ENCODE data around the gene LIPJ.
A peak's percentile ranks its signal among the peaks of the same experiment; 100 is the strongest.

LIPJ gene

GRCh38 chr10:88551246-88551645, 35.3 kb upstream of the LIPJ start:
- Histone ChIP-seq H3K79me2 (ENCODE audit: control insufficient read depth, low read length) (no peaks in the 10 kb centered on the region), H3K27me3 (ENCODE audit: control insufficient read depth, low read length) (no peaks in the 10 kb centered on the region), H3K4me2 (ENCODE audit: low read length) (no peak overlapping the region), H3K9me3 (ENCODE audit: control insufficient read depth, insufficient read depth, low read length) (no peaks in the 10 kb centered on the region), H4K20me1 (ENCODE audit: control insufficient read depth, insufficient read depth, low read depth, low read length) (no peaks in the 10 kb centered on the region), H3K27ac (ENCODE audit: low read depth, low read length) (no peak overlapping the region), H3K4me1 (ENCODE audit: control insufficient read depth, low read length) (no peaks in the 10 kb centered on the region), H3K36me3 (ENCODE audit: control insufficient read depth, low read length) (no peaks in the 10 kb centered on the region), H3K4me3 (ENCODE audit: low read length) (no peak overlapping the region), H3K9me2 (replicated peaks; ENCODE audit: control insufficient read depth, low read length) (no peaks in the 10 kb centered on the region), H3F3A (ENCODE audit: control insufficient read depth, insufficient read depth) (no peaks in the 10 kb centered on the region)
- TF ChIP-seq, protein P1, sequence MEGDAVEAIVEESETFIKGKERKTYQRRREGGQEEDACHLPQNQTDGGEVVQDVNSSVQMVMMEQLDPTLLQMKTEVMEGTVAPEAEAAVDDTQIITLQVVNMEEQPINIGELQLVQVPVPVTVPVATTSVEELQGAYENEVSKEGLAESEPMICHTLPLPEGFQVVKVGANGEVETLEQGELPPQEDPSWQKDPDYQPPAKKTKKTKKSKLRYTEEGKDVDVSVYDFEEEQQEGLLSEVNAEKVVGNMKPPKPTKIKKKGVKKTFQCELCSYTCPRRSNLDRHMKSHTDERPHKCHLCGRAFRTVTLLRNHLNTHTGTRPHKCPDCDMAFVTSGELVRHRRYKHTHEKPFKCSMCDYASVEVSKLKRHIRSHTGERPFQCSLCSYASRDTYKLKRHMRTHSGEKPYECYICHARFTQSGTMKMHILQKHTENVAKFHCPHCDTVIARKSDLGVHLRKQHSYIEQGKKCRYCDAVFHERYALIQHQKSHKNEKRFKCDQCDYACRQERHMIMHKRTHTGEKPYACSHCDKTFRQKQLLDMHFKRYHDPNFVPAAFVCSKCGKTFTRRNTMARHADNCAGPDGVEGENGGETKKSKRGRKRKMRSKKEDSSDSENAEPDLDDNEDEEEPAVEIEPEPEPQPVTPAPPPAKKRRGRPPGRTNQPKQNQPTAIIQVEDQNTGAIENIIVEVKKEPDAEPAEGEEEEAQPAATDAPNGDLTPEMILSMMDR (IDR thresholded peaks at IDR 0.05; ENCODE audit: low read depth, low read length, poor library complexity, severe bottlenecking): no peak
- no peak for TF ChIP-seq EZH2phosphoT487 (IDR thresholded peaks at IDR 0.05; ENCODE audit: borderline replicate concordance, low read length)

- Histone ChIP-seq H3K79me2 (ENCODE audit: control insufficient read depth, low read length) (no peaks in the 10 kb centered on the region), H3K4me3 (ENCODE audit: low read length) (no peak overlapping the region), H3K9me3 (ENCODE audit: control insufficient read depth, insufficient read depth, low read length) (no peaks in the 10 kb centered on the region), H3K4me1 (ENCODE audit: control insufficient read depth, low read length) (no peaks in the 10 kb centered on the region), H3K36me3 (ENCODE audit: control insufficient read depth, low read length) (no peaks in the 10 kb centered on the region), H3K27me3 (ENCODE audit: control insufficient read depth, low read length) (no peaks in the 10 kb centered on the region), H3K27ac (ENCODE audit: low read depth, low read length) (no peak overlapping the region), H3F3A (ENCODE audit: control insufficient read depth, insufficient read depth) (no peaks in the 10 kb centered on the region), H4K20me1 (ENCODE audit: control insufficient read depth, insufficient read depth, low read depth, low read length) (no peaks in the 10 kb centered on the region), H3K4me2 (ENCODE audit: low read length) (no peak overlapping the region), H3K9me2 (replicated peaks; ENCODE audit: control insufficient read depth, low read length) (no peaks in the 10 kb centered on the region)
- TF ChIP-seq, protein P1 (IDR thresholded peaks at IDR 0.05; ENCODE audit: low read depth, low read length, poor library complexity, severe bottlenecking): peak; percentile 77
- no peak for TF ChIP-seq EZH2phosphoT487 (IDR thresholded peaks at IDR 0.05; ENCODE audit: borderline replicate concordance, low read length)
These were observed 33.3 kb upstream of the LIPJ start for GRCh38 chr10:88553116-88553752.

DNA sequence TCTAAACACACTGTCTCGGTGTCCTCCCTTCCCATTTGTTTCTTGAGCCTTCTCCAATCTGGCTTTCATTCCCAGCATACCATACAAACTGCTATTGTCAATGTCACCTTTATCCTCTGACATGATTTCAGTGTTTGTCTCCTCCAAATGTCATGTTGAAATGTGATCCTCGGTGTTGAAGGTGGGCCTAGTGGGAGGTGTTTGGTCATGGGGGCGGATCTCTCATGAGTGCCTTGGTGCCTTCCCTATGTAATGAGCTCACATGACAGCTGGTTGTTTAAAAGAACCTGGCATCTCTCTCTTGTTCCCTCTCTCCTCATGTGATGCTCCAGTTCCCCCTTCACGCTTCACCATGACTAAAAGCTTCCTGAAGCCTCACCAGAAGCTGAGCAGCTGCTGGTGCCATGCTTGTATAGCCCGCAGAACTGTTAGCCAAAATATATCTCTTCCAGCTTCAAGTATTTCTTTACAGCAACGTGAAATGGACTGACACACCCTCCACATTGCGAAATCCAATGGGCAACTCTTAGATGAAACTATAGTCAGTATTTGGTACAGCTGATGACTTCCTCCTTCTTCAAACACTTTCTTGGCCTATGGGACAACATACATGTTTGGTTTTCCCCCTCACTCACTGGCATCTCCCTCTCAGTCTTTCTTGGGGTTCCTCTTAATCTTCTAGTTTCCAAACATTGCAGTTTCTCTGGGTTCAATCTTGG, 31.2 kb upstream of the LIPJ start:
- Histone ChIP-seq H3K4me1 (ENCODE audit: control insufficient read depth, low read length) (no peaks in the 10 kb centered on the region), H3K4me2 (ENCODE audit: low read length) (no peak overlapping the region), H3K9me2 (replicated peaks; ENCODE audit: control insufficient read depth, low read length) (no peaks in the 10 kb centered on the region), H4K20me1 (ENCODE audit: control insufficient read depth, insufficient read depth, low read depth, low read length) (no peaks in the 10 kb centered on the region), H3K27me3 (ENCODE audit: control insufficient read depth, low read length) (no peaks in the 10 kb centered on the region), H3K36me3 (ENCODE audit: control insufficient read depth, low read length) (no peaks in the 10 kb centered on the region), H3K79me2 (ENCODE audit: control insufficient read depth, low read length) (no peaks in the 10 kb centered on the region), H3F3A (ENCODE audit: control insufficient read depth, insufficient read depth) (no peaks in the 10 kb centered on the region), H3K9me3 (ENCODE audit: control insufficient read depth, insufficient read depth, low read length) (no peaks in the 10 kb centered on the region), H3K4me3 (ENCODE audit: low read length) (no peak overlapping the region), H3K27ac (ENCODE audit: low read depth, low read length) (no peak overlapping the region)
- TF ChIP-seq, protein P1 (IDR thresholded peaks at IDR 0.05; ENCODE audit: low read depth, low read length, poor library complexity, severe bottlenecking): no peak
- TF ChIP-seq EZH2phosphoT487 (IDR thresholded peaks at IDR 0.05; ENCODE audit: borderline replicate concordance, low read length): no peak
